ENCODE data around the gene CLSTN3.

CLSTN3 gene

GRCh38 chr12:7144414-7145120 lies 14.4 kb downstream of the CLSTN3 start:
- Histone ChIP-seq H3K4me1 (ENCODE audit: control insufficient read depth, insufficient read depth, low read length) (no peaks in the 10 kb centered on the region), H3K36me3 (ENCODE audit: insufficient read depth, low read length) (peaks cover 10% of the 10 kb centered on the region), H3K27me3 (ENCODE audit: control insufficient read depth, insufficient read depth, low read length) (no peaks in the 10 kb centered on the region), H3K4me3 (ENCODE audit: low read length) (no peak overlapping the region), H3K4me2 (ENCODE audit: low read length) (no peak overlapping the region), H3K9ac (ENCODE audit: low read depth, low read length) (no peak overlapping the region), H3K9me3 (replicated peaks; ENCODE audit: low read length) (no peaks in the 10 kb centered on the region)

GRCh38 chr12:7145671-7146070 lies 15.5 kb downstream of the CLSTN3 start:
- peaks cover 15% of the 10 kb centered on the region for H3K36me3 ChIP-seq (ENCODE audit: insufficient read depth, low read length)

GRCh38 chr12:7146228-7146627 lies 16.1 kb downstream of the CLSTN3 start:
- Histone ChIP-seq H3K36me3 (ENCODE audit: insufficient read depth, low read length) (peaks cover 19% of the 10 kb centered on the region), H3K4me3 (ENCODE audit: low read length) (no peak overlapping the region), H3K27me3 (ENCODE audit: control insufficient read depth, insufficient read depth, low read length) (no peaks in the 10 kb centered on the region), H3K9ac (ENCODE audit: low read depth, low read length) (no peak overlapping the region), H3K4me1 (ENCODE audit: control insufficient read depth, insufficient read depth, low read length) (no peaks in the 10 kb centered on the region), H3K4me2 (ENCODE audit: low read length) (no peak overlapping the region), H3K9me3 (replicated peaks; ENCODE audit: low read length) (no peaks in the 10 kb centered on the region)

More at GRCh38 chr12:7145671-7146070, 15.5 kb downstream of the CLSTN3 start:
- no peak overlapping the region for H3K4me3 ChIP-seq (ENCODE audit: low read length)
- H3K9ac ChIP-seq (ENCODE audit: low read depth, low read length): no peak overlapping the region
- no peaks in the 10 kb centered on the region for H3K27me3 ChIP-seq (ENCODE audit: control insufficient read depth, insufficient read depth, low read length)
- H3K4me1 ChIP-seq (ENCODE audit: control insufficient read depth, insufficient read depth, low read length): no peaks in the 10 kb centered on the region
- no peak overlapping the region for H3K4me2 ChIP-seq (ENCODE audit: low read length)
- H3K9me3 ChIP-seq (replicated peaks; ENCODE audit: low read length): no peaks in the 10 kb centered on the region

GRCh38 chr12:7146906-7147305 lies 16.7 kb downstream of the CLSTN3 start:
- H3K4me1 ChIP-seq (ENCODE audit: control insufficient read depth, insufficient read depth, low read length): no peaks in the 10 kb centered on the region
- H3K4me3 ChIP-seq (ENCODE audit: low read length): no peak overlapping the region
- no peak overlapping the region for H3K9ac ChIP-seq (ENCODE audit: low read depth, low read length)
- H3K27me3 ChIP-seq (ENCODE audit: control insufficient read depth, insufficient read depth, low read length): no peaks in the 10 kb centered on the region
- no peak overlapping the region for H3K4me2 ChIP-seq (ENCODE audit: low read length)
- H3K9me3 ChIP-seq (replicated peaks; ENCODE audit: low read length): no peaks in the 10 kb centered on the region
- peaks cover 21% of the 10 kb centered on the region for H3K36me3 ChIP-seq (ENCODE audit: insufficient read depth, low read length)

- Histone ChIP-seq H3K36me3 (ENCODE audit: insufficient read depth, low read length) (peaks cover 24% of the 10 kb centered on the region), H3K27me3 (ENCODE audit: control insufficient read depth, insufficient read depth, low read length) (no peaks in the 10 kb centered on the region), H3K9me3 (replicated peaks; ENCODE audit: low read length) (no peaks in the 10 kb centered on the region), H3K9ac (ENCODE audit: low read depth, low read length) (no peak overlapping the region), H3K4me1 (ENCODE audit: control insufficient read depth, insufficient read depth, low read length) (no peaks in the 10 kb centered on the region), H3K4me3 (ENCODE audit: low read length) (no peak overlapping the region), H3K4me2 (ENCODE audit: low read length) (no peak overlapping the region)
Observed at GRCh38 chr12:7150356-7150755, 20.2 kb downstream of the CLSTN3 start.

- Histone ChIP-seq H3K4me3 (ENCODE audit: low read length) (no peak overlapping the region), H3K36me3 (ENCODE audit: insufficient read depth, low read length) (peaks cover 28% of the 10 kb centered on the region), H3K9ac (ENCODE audit: low read depth, low read length) (no peak overlapping the region), H3K9me3 (replicated peaks; ENCODE audit: low read length) (no peaks in the 10 kb centered on the region), H3K27me3 (ENCODE audit: control insufficient read depth, insufficient read depth, low read length) (no peaks in the 10 kb centered on the region), H3K4me2 (ENCODE audit: low read length) (no peak overlapping the region), H3K4me1 (ENCODE audit: control insufficient read depth, insufficient read depth, low read length) (no peaks in the 10 kb centered on the region)
Observed at GRCh38 chr12:7150841-7151240, 20.7 kb downstream of the CLSTN3 start.

- Histone ChIP-seq H3K4me1 (ENCODE audit: control insufficient read depth, insufficient read depth, low read length) (no peaks in the 10 kb centered on the region), H3K9ac (ENCODE audit: low read depth, low read length) (no peak overlapping the region), H3K36me3 (ENCODE audit: insufficient read depth, low read length) (peaks cover 28% of the 10 kb centered on the region), H3K4me2 (ENCODE audit: low read length) (no peak overlapping the region), H3K27me3 (ENCODE audit: control insufficient read depth, insufficient read depth, low read length) (no peaks in the 10 kb centered on the region), H3K9me3 (replicated peaks; ENCODE audit: low read length) (no peaks in the 10 kb centered on the region), H3K4me3 (ENCODE audit: low read length) (no peak overlapping the region)
Observed at GRCh38 chr12:7151532-7151931, 21.4 kb downstream of the CLSTN3 start.

- no peaks in the 10 kb centered on the region for H3K4me1 ChIP-seq (ENCODE audit: control insufficient read depth, insufficient read depth, low read length)
- no peaks in the 10 kb centered on the region for H3K9me3 ChIP-seq (replicated peaks; ENCODE audit: low read length)
- H3K27me3 ChIP-seq (ENCODE audit: control insufficient read depth, insufficient read depth, low read length): no peaks in the 10 kb centered on the region
- no peak overlapping the region for H3K9ac ChIP-seq (ENCODE audit: low read depth, low read length)
- no peak overlapping the region for H3K4me2 ChIP-seq (ENCODE audit: low read length)
- H3K36me3 ChIP-seq (ENCODE audit: insufficient read depth, low read length): peaks cover 28% of the 10 kb centered on the region
- H3K4me3 ChIP-seq (ENCODE audit: low read length): no peak overlapping the region
Observed at GRCh38 chr12:7152818-7153217, 22.6 kb downstream of the CLSTN3 start.

GRCh38 chr12:7154042-7154441 lies 23.9 kb downstream of the CLSTN3 start:
- Histone ChIP-seq H3K9ac (ENCODE audit: low read depth, low read length) (no peak overlapping the region), H3K9me3 (replicated peaks; ENCODE audit: low read length) (no peaks in the 10 kb centered on the region), H3K27me3 (ENCODE audit: control insufficient read depth, insufficient read depth, low read length) (no peaks in the 10 kb centered on the region), H3K4me2 (ENCODE audit: low read length) (no peak overlapping the region), H3K4me1 (ENCODE audit: control insufficient read depth, insufficient read depth, low read length) (no peaks in the 10 kb centered on the region), H3K4me3 (ENCODE audit: low read length) (no peak overlapping the region), H3K36me3 (ENCODE audit: insufficient read depth, low read length) (peaks cover 22% of the 10 kb centered on the region)

- H3K27me3 ChIP-seq (ENCODE audit: control insufficient read depth, insufficient read depth, low read length): no peaks in the 10 kb centered on the region
- H3K4me2 ChIP-seq (ENCODE audit: low read length): no peak overlapping the region
- H3K9ac ChIP-seq (ENCODE audit: low read depth, low read length): no peak overlapping the region
- no peak overlapping the region for H3K4me3 ChIP-seq (ENCODE audit: low read length)
- peaks cover 14% of the 10 kb centered on the region for H3K36me3 ChIP-seq (ENCODE audit: insufficient read depth, low read length)
- H3K9me3 ChIP-seq (replicated peaks; ENCODE audit: low read length): no peaks in the 10 kb centered on the region
- H3K4me1 ChIP-seq (ENCODE audit: control insufficient read depth, insufficient read depth, low read length): no peaks in the 10 kb centered on the region
Observed at GRCh38 chr12:7154901-7155470, 24.8 kb downstream of the CLSTN3 start.

- Histone ChIP-seq H3K36me3 (ENCODE audit: insufficient read depth, low read length) (peaks cover 13% of the 10 kb centered on the region), H3K9ac (ENCODE audit: low read depth, low read length) (no peak overlapping the region), H3K4me3 (ENCODE audit: low read length) (no peak overlapping the region), H3K27me3 (ENCODE audit: control insufficient read depth, insufficient read depth, low read length) (no peaks in the 10 kb centered on the region), H3K4me1 (ENCODE audit: control insufficient read depth, insufficient read depth, low read length) (no peaks in the 10 kb centered on the region), H3K4me2 (ENCODE audit: low read length) (no peak overlapping the region), H3K9me3 (replicated peaks; ENCODE audit: low read length) (no peaks in the 10 kb centered on the region)
Observed at GRCh38 chr12:7155471-7156034, 25.4 kb downstream of the CLSTN3 start.

Data from skeletal muscle satellite cell (primary cell).